Omental fat pad (tissue), 4 donors: ENCODE measurements around the gene ARL15. TPM values are rescaled to one million over a fixed set of nuclear protein-coding genes. Genes with fewer than 3 reads are reported as not detected.
"Not testable (repeated sequence)": the region's sequence is repeated elsewhere in the genome, so short reads cannot be mapped to it uniquely, and the experiment has no call there.

ENCODE experiments used
- ATAC-seq: fragments of 150-250 bp; one replicate; pipeline ENCODE4 v1.9.1; 2016; ENCODE audit warnings: mild to moderate bottlenecking, moderate library complexity; ENCODE audit not compliant: low FRiP score
- DNase-seq: peaks from one replicate; pipeline ENCODE4 v3.0.0-alpha.2; 2019; ENCODE audit warnings: low spot score
- CTCF ChIP-seq, 3 donors: fragments of 450-650 bp; IDR thresholded peaks; one replicate each; pipeline ENCODE4 v1.5.1; 2016 to 2017; ENCODE audit warnings: antibody characterized with exemption in 3 of 3, mild to moderate bottlenecking in 3 of 3, moderate library complexity in 2 of 3
- total RNA-seq, 4 donors: library from RNA; depleted of rRNA; stranded (reverse); fragments of >200 nt; gene quantifications; one replicate each; pipeline ENCODE4 v1.1.0, GENCODE V29; 2016

The ARL15 gene
- 10 to 100 TPM; 18.9 to 39.2 (median 29.9) TPM for total RNA-seq

GRCh38 chr5:54310433-54311175, at the start of gene ARL15:
ARL15 (minus strand) TSS chr5:54310573.
- TF ChIP-seq CTCF (IDR thresholded peaks at IDR 0.05) = no peak
- ATAC-seq = peak; percentile 95
- DNase-seq = peak; percentile 98

- no peak for TF ChIP-seq CTCF (IDR thresholded peaks at IDR 0.05)
- DNase-seq (no peak), ATAC-seq (no peak)
Observed at GRCh38 chr5:54360089-54360488, 49.7 kb upstream of the ARL15 start.

GRCh38 chr5:54357408-54358058, 47.2 kb upstream of the ARL15 start:
- DNase-seq (no peak), ATAC-seq (no peak)
- TF ChIP-seq CTCF (IDR thresholded peaks at IDR 0.05) = no peak

GRCh38 chr5:54353933-54354564, 43.7 kb upstream of the ARL15 start:
- not testable (repeated sequence) for DNase-seq, ATAC-seq

- ATAC-seq, DNase-seq: not testable (repeated sequence)
Observed at GRCh38 chr5:54352580-54352979, 42.2 kb upstream of the ARL15 start.

GRCh38 chr5:54347221-54347865, 37.0 kb upstream of the ARL15 start:
- ATAC-seq = no peak
- TF ChIP-seq CTCF (IDR thresholded peaks at IDR 0.05) = no peak

GRCh38 chr5:54344653-54345052, 34.3 kb upstream of the ARL15 start:
- TF ChIP-seq CTCF (IDR thresholded peaks at IDR 0.05) = no peak
- no peak for ATAC-seq
- no peak for DNase-seq

More at GRCh38 chr5:54347221-54347865, 37.0 kb upstream of the ARL15 start:
- DNase-seq = no peak
